Transverse colon (tissue), 3 donors: ENCODE data around the gene SERHL2.
"Not testable (repeated sequence)": the region's sequence is repeated elsewhere in the genome, so short reads cannot be mapped to it uniquely, and the experiment has no call there.

ENCODE experiments used
- EP300 ChIP-seq: sonication (generic); formaldehyde crosslinking; IDR thresholded peaks from one replicate; pipeline ENCODE4 v1.6.1; 2017; ENCODE audit warnings: antibody characterized with exemption, low read depth
- POLR2A ChIP-seq: fragments of 450-650 bp; IDR thresholded peaks from one replicate; pipeline ENCODE4 v1.6.1; 2016; ENCODE audit warnings: antibody characterized with exemption, mild to moderate bottlenecking, moderate library complexity
- TF ChIP-seq, protein P1 (sequence below), 5 experiments: fragments of 200-600 bp in 3 of 5; fragments of 450-650 bp in 2 of 5; sonication (generic) in 3 of 5; IDR thresholded peaks; 1 replicate in 2 of 5; 2 replicates in 3 of 5; pipeline ENCODE4 v1.5.1; 2016 to 2017; ENCODE audit warnings: antibody characterized with exemption in 5 of 5, inconsistent platforms in 3 of 5, mild to moderate bottlenecking in 2 of 5, moderate library complexity in 1 of 5

GRCh38 chr22:42508975-42509364 lies 44.8 kb upstream of the SERHL2 start:
- TF ChIP-seq, protein P1, sequence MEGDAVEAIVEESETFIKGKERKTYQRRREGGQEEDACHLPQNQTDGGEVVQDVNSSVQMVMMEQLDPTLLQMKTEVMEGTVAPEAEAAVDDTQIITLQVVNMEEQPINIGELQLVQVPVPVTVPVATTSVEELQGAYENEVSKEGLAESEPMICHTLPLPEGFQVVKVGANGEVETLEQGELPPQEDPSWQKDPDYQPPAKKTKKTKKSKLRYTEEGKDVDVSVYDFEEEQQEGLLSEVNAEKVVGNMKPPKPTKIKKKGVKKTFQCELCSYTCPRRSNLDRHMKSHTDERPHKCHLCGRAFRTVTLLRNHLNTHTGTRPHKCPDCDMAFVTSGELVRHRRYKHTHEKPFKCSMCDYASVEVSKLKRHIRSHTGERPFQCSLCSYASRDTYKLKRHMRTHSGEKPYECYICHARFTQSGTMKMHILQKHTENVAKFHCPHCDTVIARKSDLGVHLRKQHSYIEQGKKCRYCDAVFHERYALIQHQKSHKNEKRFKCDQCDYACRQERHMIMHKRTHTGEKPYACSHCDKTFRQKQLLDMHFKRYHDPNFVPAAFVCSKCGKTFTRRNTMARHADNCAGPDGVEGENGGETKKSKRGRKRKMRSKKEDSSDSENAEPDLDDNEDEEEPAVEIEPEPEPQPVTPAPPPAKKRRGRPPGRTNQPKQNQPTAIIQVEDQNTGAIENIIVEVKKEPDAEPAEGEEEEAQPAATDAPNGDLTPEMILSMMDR (IDR thresholded peaks at IDR 0.05): not testable (repeated sequence)
- not testable (repeated sequence) for TF ChIP-seq EP300, POLR2A
